Mucosa of stomach (tissue), 1 donor: ENCODE measurements around the gene MGAT1.
A peak's percentile ranks its signal among the peaks of the same experiment; 100 is the strongest.
"Not testable (repeated sequence)": the region's sequence is repeated elsewhere in the genome, so short reads cannot be mapped to it uniquely, and the experiment has no call there.

Experiments used
- H3K27me3 ChIP-seq: one replicate; pipeline ENCODE4 v1.7.0; 2013; ENCODE audit warnings: mild to moderate bottlenecking, low read length; ENCODE audit not compliant: control insufficient read depth, insufficient read depth
- H3K36me3 ChIP-seq: one replicate; pipeline ENCODE4 v1.7.0; 2013; ENCODE audit warnings: low read length; ENCODE audit not compliant: control insufficient read depth, insufficient read depth
- H3K4me1 ChIP-seq: one replicate; pipeline ENCODE4 v1.7.0; 2013; ENCODE audit warnings: mild to moderate bottlenecking, low read length; ENCODE audit not compliant: control insufficient read depth, insufficient read depth
- H3K4me3 ChIP-seq: one replicate; pipeline ENCODE4 v1.7.0; 2013; ENCODE audit warnings: low read length
- H3K9ac ChIP-seq: one replicate; pipeline ENCODE4 v1.7.0; 2013; ENCODE audit warnings: mild to moderate bottlenecking, low read length, moderate library complexity
- H3K9me3 ChIP-seq: one replicate; pipeline ENCODE4 v1.7.0; 2013; ENCODE audit warnings: mild to moderate bottlenecking, low read length, moderate library complexity; ENCODE audit not compliant: control insufficient read depth
- donor health status: Pancreatic carcinoma.

The MGAT1 gene

DNA sequence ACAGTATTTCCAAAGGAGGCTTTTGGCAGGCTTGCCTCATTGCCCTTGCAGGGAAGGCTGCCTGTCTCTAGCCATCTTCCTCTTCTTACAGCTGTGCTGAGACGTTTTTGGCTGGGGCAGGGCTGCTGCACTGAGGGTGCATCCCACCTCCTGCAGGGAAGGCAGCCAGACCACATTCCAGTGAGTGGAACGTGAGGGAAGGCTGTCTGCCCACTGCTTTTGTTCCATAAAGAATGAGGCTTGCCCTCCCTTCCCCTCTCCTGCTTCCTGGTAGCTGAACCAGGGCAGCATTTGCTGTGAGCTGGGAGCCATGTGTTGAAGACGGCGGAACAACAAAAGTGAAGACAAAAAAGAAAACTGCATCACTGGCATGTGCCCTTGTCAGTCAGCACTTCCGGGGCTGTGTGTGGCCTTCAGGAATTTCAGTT lies 16.8 kb downstream of the MGAT1 start:
- Histone ChIP-seq H3K9ac (peak overlapping the region; percentile 42), H3K4me1 (peaks cover 20% of the 10 kb centered on the region), H3K27me3 (no peaks in the 10 kb centered on the region), H3K4me3 (no peak overlapping the region), H3K36me3 (no peaks in the 10 kb centered on the region), H3K9me3 (no peaks in the 10 kb centered on the region)

- H3K4me1 ChIP-seq: peaks cover 20% of the 10 kb centered on the region
- H3K36me3 ChIP-seq: no peaks in the 10 kb centered on the region
- H3K27me3 ChIP-seq: no peaks in the 10 kb centered on the region
- H3K9ac ChIP-seq: peak overlapping the region; percentile 42
- no peaks in the 10 kb centered on the region for H3K9me3 ChIP-seq
- no peak overlapping the region for H3K4me3 ChIP-seq
These were observed 17.4 kb downstream of the MGAT1 start for GRCh38 chr5:180785121-180785781.

- no peak overlapping the region for H3K4me3 ChIP-seq
- H3K4me1 ChIP-seq: peaks cover 20% of the 10 kb centered on the region
- no peaks in the 10 kb centered on the region for H3K36me3 ChIP-seq
- no peaks in the 10 kb centered on the region for H3K9me3 ChIP-seq
- H3K27me3 ChIP-seq: no peaks in the 10 kb centered on the region
- no peak overlapping the region for H3K9ac ChIP-seq
These were observed 18.0 kb downstream of the MGAT1 start for GRCh38 chr5:180784497-180785097.

- Histone ChIP-seq H3K4me1 (peaks cover 20% of the 10 kb centered on the region), H3K4me3 (no peak overlapping the region), H3K9me3 (no peaks in the 10 kb centered on the region), H3K27me3 (no peaks in the 10 kb centered on the region), H3K36me3 (no peaks in the 10 kb centered on the region), H3K9ac (no peak overlapping the region)
These were observed 19.1 kb downstream of the MGAT1 start for GRCh38 chr5:180783340-180784052.

GRCh38 chr5:180782748-180783147 lies 19.9 kb downstream of the MGAT1 start:
- peaks cover 20% of the 10 kb centered on the region for H3K4me1 ChIP-seq
- no peaks in the 10 kb centered on the region for H3K27me3 ChIP-seq
- H3K9me3 ChIP-seq: no peaks in the 10 kb centered on the region
- no peak overlapping the region for H3K9ac ChIP-seq
- H3K36me3 ChIP-seq: no peaks in the 10 kb centered on the region
- H3K4me3 ChIP-seq: no peak overlapping the region

DNA sequence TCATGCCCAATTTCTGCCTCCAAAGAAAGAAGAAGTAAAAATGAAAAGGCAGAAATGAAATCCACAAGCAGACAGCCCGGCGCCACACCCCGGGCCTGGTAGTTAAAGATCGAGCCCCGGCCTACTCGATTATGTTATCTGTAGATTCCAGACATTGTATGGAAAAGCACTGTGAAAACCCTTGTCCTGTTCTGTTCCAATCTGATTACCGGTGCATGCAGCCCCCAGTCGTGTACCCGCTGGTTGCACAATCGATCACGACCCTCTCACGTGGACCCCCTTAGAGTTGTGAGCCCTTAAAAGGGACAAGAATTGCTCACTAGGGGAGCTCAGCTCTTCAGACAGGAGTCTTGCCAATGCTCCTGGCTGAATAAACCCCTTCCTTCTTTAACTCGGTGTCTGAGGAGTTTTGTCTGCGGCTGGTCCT lies 20.7 kb downstream of the MGAT1 start:
- H3K27me3 ChIP-seq, H3K9me3 ChIP-seq, H3K4me3 ChIP-seq, H3K36me3 ChIP-seq, H3K9ac ChIP-seq: not testable (repeated sequence)
- peaks cover 18% of the 10 kb centered on the region for H3K4me1 ChIP-seq

DNA sequence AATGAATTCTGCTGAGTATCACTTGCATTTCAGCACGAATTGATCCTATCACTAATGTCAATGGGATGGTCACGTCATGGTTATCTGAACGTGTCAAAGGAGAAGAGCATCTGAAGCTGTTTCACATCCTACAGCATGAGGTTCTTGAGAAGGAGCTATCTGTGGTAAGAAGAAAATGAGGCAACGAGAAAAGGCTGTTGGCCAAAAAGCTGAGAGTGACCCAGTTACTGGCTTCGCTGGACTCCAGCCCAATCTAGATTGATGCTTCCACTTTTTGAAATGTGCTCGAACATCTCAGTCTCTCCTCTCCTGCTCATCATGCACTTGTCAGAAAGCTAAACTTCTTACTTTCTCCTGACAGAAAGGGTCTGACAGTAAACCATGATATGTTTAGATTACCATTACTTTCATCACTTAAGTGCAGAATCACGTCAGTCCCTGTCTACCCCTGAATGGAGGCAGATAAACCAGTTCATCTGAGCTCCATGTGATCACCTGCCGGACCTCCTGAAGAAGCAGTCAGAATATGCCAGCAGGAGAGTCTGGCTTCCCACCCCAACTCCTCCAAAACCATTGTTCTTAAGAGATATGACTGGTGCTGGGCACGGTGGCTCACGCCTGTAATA lies 22.5 kb downstream of the MGAT1 start:
- H3K4me1 ChIP-seq: peaks cover 1% of the 10 kb centered on the region
- no peaks in the 10 kb centered on the region for H3K36me3 ChIP-seq
- no peaks in the 10 kb centered on the region for H3K27me3 ChIP-seq
- no peak overlapping the region for H3K4me3 ChIP-seq
- H3K9ac ChIP-seq: no peak overlapping the region
- H3K9me3 ChIP-seq: no peaks in the 10 kb centered on the region

DNA sequence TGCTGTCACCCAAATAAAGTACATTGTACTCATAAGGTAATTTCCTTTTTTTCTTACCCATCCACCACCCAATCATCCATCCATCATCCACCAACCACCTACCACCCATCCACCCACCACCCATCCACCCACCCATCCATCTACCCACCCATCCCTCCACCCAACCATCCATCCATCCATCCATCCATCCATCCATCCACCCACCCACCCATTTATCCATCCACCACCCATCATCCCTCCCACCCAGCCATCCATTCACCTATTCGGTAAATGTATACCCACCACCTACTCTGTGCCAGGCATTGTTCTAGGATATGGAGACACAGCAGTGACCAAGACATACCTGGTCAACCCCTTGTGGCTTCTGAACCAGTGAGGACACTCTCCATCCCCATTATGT lies 25.1 kb downstream of the MGAT1 start:
- no peak overlapping the region for H3K9ac ChIP-seq
- H3K4me3 ChIP-seq: no peak overlapping the region
- H3K36me3 ChIP-seq: no peaks in the 10 kb centered on the region
- no peaks in the 10 kb centered on the region for H3K9me3 ChIP-seq
- no peaks in the 10 kb centered on the region for H3K4me1 ChIP-seq
- H3K27me3 ChIP-seq: no peaks in the 10 kb centered on the region

DNA sequence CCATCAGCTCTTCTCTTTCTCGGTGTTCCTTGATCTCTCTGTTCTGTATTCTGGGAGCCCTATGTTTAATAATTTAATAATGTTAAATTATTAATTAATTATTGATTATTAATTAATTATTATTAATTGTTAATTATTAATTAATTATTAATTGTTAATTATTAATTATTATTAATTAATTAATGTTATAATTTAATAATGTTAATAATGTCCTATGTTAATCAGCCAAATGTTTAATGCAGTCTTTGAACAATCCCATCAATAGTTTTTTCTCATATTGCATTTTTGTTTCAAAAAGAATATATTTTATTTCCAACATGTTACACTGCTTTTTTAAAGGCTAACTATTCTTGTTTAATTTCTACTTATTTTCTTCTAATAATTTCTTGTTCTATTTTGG lies 26.2 kb downstream of the MGAT1 start:
- Histone ChIP-seq H3K9ac (no peak overlapping the region), H3K4me1 (no peaks in the 10 kb centered on the region), H3K4me3 (no peak overlapping the region), H3K9me3 (no peaks in the 10 kb centered on the region), H3K27me3 (no peaks in the 10 kb centered on the region), H3K36me3 (no peaks in the 10 kb centered on the region)

GRCh38 chr5:180775624-180776023 lies 27.0 kb downstream of the MGAT1 start:
- no peaks in the 10 kb centered on the region for H3K27me3 ChIP-seq
- H3K4me3 ChIP-seq: no peak overlapping the region
- H3K4me1 ChIP-seq: no peaks in the 10 kb centered on the region
- no peaks in the 10 kb centered on the region for H3K9me3 ChIP-seq
- H3K9ac ChIP-seq: no peak overlapping the region
- no peaks in the 10 kb centered on the region for H3K36me3 ChIP-seq

DNA sequence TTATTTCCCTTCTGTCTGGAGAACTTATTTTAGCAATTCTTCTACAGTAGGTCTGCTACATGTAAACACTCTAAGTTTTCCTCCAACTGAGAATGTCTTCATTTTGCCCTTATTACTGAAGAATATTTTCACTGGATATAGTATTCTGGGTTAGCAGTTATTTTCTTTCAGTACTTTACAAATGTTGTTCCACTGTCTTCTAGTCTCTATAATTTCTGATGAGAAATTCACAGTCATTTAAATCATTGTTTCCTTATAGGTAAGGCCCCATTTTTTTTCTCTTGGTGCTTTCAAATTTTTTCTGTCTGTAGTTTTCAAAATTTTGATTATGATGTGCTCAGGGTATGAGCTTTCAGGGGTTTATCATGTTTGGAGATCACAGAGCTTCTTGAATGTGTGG lies 30.8 kb downstream of the MGAT1 start:
- no peaks in the 10 kb centered on the region for H3K36me3 ChIP-seq
- no peak overlapping the region for H3K4me3 ChIP-seq
- no peaks in the 10 kb centered on the region for H3K9me3 ChIP-seq
- no peaks in the 10 kb centered on the region for H3K27me3 ChIP-seq
- no peak overlapping the region for H3K9ac ChIP-seq
- no peaks in the 10 kb centered on the region for H3K4me1 ChIP-seq

DNA sequence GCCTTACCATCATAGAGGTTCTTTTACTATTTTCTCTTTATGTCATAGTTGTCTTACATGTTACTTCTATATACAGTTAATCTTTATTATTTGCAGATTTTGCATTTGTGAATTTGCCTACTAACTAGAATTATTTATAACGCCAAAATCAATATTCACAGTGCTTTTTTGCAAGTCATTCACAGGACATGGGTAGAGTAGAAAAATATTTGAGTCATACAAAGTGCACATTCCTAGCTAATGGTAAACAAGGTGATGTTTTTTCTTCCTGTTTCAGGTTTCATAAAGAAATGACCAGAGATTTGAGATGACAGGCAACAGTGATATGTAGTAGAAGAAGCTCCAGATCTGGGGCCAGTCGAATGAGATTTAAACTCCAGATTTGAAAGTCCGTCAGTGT lies 32.8 kb downstream of the MGAT1 start:
- Histone ChIP-seq H3K9ac (no peak overlapping the region), H3K9me3 (no peaks in the 10 kb centered on the region)

More for the DNA sequence above, 32.8 kb downstream of the MGAT1 start:
- H3K4me1 ChIP-seq: no peaks in the 10 kb centered on the region
- H3K27me3 ChIP-seq: no peaks in the 10 kb centered on the region
- H3K4me3 ChIP-seq: no peak overlapping the region
- no peaks in the 10 kb centered on the region for H3K36me3 ChIP-seq
